HG02759 (cell line): ENCODE data around the gene ARPP19.
"Not testable (repeated sequence)": the region's sequence is repeated elsewhere in the genome, so short reads cannot be mapped to it uniquely, and the experiment has no call there.

Experiments used
- ATAC-seq: cut with Tn5 transposase; IDR thresholded peaks from one replicate; pipeline ENCODE4 v1.9.1; 2021; ENCODE audit warnings: mild to moderate bottlenecking, moderate library complexity; ENCODE audit not compliant: unreplicated experiment

Gene ARPP19

GRCh38 chr15:52551762-52552161 lies 17.1 kb downstream of the ARPP19 start:
- no peak for ATAC-seq

GRCh38 chr15:52551186-52551585 lies 17.6 kb downstream of the ARPP19 start:
- not testable (repeated sequence) for ATAC-seq

DNA sequence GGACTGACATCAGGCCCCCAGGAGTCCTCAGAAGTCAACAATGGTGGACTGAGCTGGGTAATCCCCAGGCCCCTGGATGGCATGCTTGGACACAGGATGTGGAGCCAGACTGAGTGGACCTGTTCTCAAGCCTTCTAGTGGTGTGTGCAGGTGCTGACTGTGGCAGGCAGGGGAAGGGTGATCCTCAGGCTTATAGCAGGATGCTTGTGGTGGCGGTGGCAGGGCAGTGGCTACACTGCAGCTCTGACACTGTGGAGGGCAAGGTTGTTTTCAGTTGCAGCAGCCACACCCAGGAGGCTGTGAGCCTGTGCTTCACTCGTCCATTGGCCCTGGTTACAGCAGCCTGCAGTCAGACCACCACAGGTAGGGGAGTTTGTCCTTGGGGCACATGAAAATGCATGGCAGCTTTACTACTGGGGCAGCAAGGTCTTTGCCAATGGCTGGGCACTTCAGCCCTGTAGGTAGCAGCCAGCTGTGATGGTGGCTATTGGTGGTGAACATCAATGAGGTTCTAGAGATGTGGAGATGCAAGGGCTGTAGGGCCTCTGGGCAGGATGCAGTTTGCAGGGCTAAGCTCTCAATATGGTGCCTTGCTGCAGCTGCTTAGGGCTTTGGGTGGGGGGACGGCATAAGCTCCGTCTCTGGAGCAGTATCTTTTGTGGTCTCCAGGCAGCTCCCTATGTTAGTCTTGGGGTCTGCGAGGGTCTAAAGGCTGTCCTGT lies 22.6 kb downstream of the ARPP19 start:
- ATAC-seq: no peak

DNA sequence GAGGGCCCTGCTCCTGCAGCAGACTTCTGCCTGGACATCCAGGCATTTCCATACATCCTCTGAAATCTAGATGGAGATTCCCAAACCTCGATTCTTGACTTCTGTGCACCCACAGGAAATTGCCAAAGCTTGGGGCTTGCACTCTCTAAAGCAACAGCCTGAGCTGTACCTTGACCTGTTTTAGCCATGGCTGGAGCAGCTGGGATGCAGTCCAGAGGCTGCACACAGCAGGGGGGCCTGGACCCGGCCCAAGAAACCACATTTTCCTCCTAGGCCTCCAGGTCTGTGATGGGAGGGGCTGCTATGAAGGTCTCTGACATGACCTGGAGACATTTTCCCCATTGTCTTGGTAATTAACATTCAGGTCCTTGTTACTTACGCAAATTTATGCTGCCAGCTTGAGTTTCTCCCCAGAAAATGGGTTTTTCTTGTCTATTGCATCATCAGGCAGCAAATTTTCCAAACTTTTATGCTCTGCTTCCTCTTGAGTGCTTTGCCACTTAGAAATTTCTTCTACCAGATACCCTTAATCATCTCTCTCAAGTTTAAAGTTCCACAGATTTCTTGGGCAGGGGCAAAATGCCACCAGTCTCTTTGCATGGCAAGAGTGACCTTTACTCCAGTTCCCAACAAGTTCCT lies 28.3 kb downstream of the ARPP19 start:
- ATAC-seq: no peak

GRCh38 chr15:52537459-52537858 lies 31.4 kb downstream of the ARPP19 start:
- no peak for ATAC-seq

GRCh38 chr15:52532427-52532826 lies 36.4 kb downstream of the ARPP19 start:
- no peak for ATAC-seq

DNA sequence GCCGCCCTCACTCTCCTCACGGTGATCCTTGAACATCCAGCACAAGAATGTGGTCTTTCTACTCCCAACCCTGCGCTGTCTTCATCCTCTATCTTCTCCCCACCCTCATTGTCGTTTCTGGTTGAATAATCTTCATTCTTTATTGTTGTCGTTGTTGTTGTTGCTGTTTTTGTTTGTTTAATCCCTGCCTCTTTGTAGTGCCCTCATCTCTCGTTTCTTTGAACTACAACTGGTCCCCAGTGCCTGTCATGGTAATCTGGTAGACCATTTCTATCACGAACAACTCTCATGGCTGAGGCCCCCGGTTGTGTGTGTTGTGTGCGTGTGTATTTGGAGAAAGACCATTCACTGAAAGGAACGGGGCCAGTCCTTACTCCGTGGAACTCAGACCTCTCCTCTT lies 38.9 kb downstream of the ARPP19 start:
- no peak for ATAC-seq

DNA sequence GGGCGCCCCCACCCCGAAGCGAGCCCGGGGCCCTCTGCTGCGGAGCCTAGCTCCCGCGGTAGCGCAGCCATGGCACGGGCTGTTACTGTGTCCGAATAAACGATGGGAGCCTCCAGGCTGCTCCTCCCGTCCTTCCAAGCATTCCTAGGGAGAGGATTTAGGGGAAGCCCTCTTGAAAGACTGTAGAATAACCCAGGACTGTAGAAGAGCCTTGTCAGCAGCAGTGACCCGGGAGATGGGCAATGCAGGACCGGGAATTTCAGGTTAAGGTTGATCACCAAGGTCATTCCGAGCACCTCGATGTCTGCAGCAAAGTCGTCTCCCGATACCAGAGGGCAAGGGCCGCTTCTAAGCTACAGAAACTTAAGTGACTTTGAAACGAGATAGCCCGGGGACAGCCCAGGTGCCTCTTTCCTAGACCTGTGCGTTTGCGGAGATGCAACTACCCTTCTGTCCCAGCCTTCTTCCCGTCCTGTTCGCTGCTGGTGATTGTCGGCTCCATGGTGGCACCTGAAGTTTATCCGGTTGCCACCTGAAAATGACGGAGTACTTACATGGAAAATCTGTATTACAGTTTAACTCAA lies 39.4 kb downstream of the ARPP19 start:
- no peak for ATAC-seq

- peak; percentile 84 for ATAC-seq
Observed at GRCh38 chr15:52528564-52529340, 40.1 kb downstream of the ARPP19 start, which contains the start of gene MYO5A. Gene MYO5A (minus strand): TSS chr15:52528880. CDS start chr15:52528806, 74 bp downstream.

DNA sequence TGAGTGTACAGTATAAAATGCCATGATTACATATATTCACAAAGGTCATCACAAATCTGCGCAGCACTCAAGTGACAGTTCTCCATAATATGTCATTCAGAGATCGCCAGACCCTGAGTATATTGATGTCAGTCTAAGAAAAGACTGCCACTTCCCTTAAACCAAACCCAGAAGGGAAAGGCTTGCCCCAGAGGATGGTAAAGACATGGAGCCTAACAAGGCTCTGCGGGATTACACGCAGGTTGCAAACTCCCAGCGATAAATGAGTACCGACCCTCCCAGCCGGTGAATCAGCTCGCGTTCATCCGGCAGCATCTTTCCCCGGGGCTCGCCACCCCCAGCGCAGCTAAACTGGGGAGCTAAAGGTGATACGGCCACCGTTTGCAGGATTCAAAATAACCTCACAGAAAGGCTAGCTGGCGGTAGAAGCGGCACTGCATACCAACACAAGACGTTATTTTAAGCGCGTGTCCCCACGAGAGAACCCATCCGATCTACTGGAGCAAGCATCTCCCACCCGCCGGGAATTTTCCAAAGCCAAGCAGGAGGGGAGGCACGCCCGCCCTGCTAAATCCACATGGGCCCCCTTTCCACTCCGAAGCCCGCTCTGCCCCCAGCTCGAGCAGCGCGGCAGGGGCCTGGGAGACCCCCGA lies 40.8 kb downstream of the ARPP19 start:
- ATAC-seq: peak; percentile 9

GRCh38 chr15:52527196-52527910 lies 41.5 kb downstream of the ARPP19 start:
- no peak for ATAC-seq

GRCh38 chr15:52524223-52525136 lies 44.4 kb downstream of the ARPP19 start:
- ATAC-seq: no peak

DNA sequence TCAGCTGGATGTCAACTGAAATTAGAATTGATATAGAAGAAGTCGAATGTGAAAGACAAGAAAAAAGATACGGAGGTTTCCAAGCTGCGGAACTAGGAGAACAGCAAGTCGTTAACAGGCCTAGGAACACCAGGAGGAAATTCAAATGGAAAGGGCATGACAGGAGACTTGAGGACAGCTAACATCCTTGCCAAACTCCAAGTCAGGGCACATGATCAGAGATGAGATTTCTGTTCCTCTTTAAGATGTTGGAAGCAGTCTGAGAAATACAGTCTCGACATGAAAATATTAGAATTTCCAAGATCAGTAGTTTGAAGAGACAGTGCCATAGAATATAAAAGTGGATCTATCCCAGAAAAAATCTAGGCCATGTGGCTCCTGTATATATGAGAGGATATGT lies 45.2 kb downstream of the ARPP19 start:
- no peak for ATAC-seq

DNA sequence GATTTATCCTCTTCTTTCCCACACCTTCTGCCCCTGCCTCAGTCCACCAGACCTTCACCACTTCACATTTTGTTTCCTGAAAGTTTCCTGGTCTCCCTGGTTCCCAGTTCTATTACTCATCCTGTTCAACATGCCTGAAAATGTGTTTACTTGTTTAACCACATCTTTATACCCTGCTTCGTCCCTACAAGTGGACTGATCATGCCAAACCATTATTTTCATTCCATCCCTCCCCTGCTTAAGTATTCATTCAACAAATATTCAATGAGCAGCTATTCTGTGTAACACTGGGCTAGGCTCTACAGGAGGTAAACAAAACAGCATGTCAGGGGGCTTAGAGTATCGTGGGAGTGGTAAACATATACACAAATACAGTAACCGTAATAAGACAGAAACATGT lies 45.6 kb downstream of the ARPP19 start:
- no peak for ATAC-seq

DNA sequence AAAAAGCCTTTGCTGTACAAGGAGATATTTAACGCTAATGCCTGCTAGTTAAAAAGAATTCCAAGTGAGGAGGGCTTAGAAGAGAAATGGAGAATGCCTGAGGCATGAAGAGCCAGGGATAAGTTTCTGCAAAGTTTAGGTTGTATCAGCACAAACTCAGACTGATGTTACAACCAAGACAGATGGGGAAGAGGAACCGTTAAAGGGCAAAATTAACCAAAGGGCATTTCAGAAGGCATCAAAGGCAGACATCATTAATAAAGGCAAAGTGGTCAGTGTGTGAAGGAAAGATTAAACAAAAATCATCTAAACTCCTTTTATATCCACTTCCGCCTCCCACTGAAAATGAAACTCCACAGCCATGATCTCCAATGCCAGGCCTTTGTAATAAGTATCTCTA lies 47.1 kb downstream of the ARPP19 start:
- ATAC-seq: no peak

DNA sequence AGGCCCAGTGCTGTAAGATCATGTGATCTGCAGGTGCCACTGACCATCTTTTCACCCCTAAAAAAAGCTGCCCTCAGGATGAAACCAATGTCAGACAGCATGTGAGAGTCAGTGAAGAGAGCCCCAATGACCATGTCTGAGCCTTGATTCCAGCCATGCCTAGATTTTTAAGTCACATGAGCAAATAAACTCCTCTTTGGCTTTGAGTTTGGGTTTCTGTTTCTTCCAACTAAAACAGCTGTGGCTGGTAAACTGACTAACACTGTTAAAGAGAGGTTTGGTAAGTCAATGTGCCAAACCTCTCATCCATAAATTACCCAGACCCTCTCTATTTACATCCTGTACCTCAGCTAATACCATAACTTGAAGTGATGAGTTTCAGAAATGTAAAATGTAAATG lies 48.4 kb downstream of the ARPP19 start:
- ATAC-seq: no peak

DNA sequence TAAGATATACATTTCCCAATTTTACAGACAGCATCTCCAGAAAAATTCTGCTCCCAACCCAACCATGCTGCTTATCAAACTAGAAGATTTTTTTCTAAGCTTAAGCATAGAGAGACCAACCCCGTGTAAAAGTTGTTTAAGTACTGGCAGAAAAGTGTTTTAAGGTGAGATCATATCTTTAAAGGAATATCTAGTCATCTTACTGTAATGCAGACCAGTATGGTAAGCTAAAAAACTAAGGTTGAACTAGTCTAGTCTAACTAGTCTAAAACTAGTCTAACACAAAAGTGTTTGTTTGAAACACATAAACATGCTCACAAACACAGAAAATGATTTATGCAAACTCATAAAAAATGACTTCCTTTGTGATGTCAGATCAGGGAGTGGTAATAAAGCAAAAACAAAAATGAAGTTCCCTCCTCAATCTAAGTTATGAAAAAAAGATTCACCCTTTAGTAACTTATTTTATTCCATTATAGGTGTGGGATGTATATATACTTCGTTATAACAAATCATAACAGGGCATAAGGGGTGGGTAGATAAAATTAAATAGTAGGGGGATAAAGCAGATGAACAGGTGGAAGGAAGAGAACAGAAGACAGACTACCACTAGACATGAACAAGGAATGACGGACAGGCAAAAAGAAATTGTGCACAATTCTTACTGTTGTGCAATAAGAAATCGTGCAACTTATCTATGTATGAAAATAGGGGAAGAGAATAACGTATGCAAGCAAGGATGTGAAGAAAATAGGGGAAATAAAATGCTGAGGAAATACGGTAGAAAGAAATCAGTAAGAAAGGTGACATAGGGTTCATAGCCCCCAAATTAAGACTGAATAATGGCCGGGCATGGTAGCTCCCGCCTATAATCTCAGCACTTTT lies 50.1 kb downstream of the ARPP19 start:
- no peak for ATAC-seq

DNA sequence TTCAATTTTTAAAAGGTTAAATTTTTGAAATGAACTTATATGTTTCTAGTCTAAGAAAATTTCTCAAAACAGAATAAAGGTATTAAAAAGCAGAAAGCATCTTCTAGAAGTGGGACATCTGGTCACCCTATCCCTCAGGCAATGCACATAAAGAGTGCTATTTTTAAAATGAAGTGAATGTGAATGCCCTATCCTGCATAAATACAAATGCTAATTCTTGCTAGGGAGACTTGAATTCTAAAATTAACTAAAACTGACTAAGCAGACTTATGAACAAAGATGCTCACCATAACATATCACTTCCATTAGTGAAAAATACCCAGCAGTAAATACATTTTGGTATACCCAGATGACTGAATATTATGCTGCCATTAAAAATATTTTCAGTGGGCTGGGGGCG lies 51.8 kb downstream of the ARPP19 start:
- no peak for ATAC-seq
